ENCODE measurements around the gene FAT3. TPM values are rescaled to one million over a fixed set of nuclear protein-coding genes. Genes with fewer than 3 reads are reported as not detected.

FAT3 gene
- total RNA-seq, 2 donors from 2014 or later = 0.10 to 0.96 TPM

DNA sequence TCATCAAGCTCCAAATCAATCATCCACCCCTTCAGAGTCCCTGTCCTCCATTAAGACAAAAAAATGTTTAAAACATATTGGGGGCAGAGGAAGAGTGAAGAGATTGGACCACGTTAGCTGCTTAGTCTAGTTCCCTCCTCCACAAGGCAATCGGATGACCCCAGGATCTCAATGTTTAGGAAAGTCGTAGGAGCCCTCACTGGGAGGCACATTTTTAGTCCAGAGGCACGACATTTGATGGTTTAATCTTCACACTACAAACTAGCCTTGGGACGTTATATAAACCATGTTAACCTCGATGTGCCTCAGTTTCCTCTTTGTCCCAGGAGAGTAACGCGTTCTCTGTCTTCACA lies 588 bp upstream of the FAT3 start:
- Histone ChIP-seq H3K9me3 (no peaks in the 10 kb centered on the region), H3K36me3 (no peaks in the 10 kb centered on the region), H3K4me3 (peak overlapping the region; percentile 15), H3K9ac (ENCODE audit: low read depth in 2 of 2, low read length in 2 of 2) (no peak overlapping the region), H3K4me1 (peaks cover 5% of the 10 kb centered on the region), H3K27ac (no peak overlapping the region), H3K27me3 (peaks cover 48% of the 10 kb centered on the region)
- DNase-seq = no peak
- TF ChIP-seq, protein P1, sequence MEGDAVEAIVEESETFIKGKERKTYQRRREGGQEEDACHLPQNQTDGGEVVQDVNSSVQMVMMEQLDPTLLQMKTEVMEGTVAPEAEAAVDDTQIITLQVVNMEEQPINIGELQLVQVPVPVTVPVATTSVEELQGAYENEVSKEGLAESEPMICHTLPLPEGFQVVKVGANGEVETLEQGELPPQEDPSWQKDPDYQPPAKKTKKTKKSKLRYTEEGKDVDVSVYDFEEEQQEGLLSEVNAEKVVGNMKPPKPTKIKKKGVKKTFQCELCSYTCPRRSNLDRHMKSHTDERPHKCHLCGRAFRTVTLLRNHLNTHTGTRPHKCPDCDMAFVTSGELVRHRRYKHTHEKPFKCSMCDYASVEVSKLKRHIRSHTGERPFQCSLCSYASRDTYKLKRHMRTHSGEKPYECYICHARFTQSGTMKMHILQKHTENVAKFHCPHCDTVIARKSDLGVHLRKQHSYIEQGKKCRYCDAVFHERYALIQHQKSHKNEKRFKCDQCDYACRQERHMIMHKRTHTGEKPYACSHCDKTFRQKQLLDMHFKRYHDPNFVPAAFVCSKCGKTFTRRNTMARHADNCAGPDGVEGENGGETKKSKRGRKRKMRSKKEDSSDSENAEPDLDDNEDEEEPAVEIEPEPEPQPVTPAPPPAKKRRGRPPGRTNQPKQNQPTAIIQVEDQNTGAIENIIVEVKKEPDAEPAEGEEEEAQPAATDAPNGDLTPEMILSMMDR (IDR thresholded peaks at IDR 0.05) = no peak
- intact Hi-C loops (cut with DNase I) = no loop called here

DNA sequence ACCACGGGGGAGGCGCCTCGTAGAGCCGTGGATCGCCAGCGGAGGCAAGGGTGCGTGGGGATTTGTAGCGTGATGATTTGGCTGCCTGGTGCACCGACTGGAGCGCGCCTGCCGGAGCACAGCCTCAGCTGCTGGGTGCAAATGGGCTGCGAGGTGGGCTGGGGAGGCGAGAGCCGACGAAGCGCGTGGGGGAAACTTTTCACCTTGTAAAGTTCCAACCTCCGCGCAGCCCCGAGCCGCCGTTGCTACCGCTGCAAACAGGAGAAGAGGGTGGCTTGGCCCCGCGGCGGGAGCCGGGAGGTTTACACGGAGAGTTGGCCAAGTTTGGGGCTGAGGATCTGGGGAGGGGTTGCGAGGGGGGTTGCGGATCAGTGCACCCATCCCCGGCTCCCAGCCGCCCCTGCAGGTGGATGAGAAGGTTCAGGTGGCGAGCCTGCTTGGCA lies 528 bp downstream of the FAT3 start:
- no peak for DNase-seq
- Histone ChIP-seq H3K9ac (ENCODE audit: low read depth in 2 of 2, low read length in 2 of 2) (no peak overlapping the region), H3K27me3 (peaks cover 48% of the 10 kb centered on the region), H3K27ac (no peak overlapping the region), H3K9me3 (no peaks in the 10 kb centered on the region), H3K4me3 (peak overlapping the region; percentile 15), H3K36me3 (no peaks in the 10 kb centered on the region), H3K4me1 (peaks cover 5% of the 10 kb centered on the region)
- TF ChIP-seq, protein P1 (IDR thresholded peaks at IDR 0.05) = no peak
- intact Hi-C loops (cut with DNase I) = no loop called here

DNA sequence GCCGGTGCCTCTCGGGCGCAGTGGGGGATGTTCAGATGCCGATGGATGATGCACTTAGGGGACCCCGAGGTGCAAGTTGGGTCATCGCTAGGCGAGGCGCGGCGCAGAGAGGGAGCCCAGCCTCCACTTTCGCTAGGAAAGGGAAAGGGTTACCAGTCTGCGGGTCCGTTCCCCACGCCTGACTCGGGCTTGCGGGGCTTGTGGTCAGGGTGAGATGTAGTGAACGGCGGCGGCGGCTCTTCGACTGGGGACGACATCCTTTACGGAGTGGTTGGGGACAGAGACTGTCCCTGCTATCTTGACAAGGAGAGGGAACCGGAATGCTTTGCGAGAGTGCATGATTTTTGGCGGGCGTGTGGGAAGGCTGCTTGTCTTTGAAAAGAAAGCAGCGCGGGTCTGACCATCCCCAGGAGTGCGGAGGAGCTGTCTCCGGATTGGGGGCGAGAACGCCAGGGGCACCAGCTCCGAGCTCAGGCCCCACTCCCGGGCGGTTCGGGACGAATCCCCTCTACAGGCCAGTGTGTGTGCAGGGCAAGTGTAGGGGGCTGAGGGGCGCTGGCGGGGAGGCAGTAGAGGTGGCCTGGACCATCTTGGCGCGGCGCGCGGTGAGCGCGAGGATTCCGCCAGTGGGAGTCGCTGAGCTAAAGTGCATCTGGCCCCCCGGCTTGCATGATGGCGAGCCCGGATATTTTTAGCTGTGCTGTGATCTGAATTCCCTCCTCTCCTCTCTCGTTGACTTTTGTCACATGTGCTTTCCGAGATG lies 1.1 kb downstream of the FAT3 start:
- DNase-seq = peak; percentile 17
- Histone ChIP-seq H3K36me3 (no peaks in the 10 kb centered on the region), H3K27me3 (peaks cover 48% of the 10 kb centered on the region), H3K9ac (ENCODE audit: low read depth in 2 of 2, low read length in 2 of 2) (no peak overlapping the region), H3K27ac (no peak overlapping the region), H3K9me3 (no peaks in the 10 kb centered on the region), H3K4me1 (peaks cover 5% of the 10 kb centered on the region), H3K4me3 (no peak overlapping the region)
- TF ChIP-seq, protein P1 (IDR thresholded peaks at IDR 0.05) = no peak
- intact Hi-C loops (cut with DNase I) = no loop called here

DNA sequence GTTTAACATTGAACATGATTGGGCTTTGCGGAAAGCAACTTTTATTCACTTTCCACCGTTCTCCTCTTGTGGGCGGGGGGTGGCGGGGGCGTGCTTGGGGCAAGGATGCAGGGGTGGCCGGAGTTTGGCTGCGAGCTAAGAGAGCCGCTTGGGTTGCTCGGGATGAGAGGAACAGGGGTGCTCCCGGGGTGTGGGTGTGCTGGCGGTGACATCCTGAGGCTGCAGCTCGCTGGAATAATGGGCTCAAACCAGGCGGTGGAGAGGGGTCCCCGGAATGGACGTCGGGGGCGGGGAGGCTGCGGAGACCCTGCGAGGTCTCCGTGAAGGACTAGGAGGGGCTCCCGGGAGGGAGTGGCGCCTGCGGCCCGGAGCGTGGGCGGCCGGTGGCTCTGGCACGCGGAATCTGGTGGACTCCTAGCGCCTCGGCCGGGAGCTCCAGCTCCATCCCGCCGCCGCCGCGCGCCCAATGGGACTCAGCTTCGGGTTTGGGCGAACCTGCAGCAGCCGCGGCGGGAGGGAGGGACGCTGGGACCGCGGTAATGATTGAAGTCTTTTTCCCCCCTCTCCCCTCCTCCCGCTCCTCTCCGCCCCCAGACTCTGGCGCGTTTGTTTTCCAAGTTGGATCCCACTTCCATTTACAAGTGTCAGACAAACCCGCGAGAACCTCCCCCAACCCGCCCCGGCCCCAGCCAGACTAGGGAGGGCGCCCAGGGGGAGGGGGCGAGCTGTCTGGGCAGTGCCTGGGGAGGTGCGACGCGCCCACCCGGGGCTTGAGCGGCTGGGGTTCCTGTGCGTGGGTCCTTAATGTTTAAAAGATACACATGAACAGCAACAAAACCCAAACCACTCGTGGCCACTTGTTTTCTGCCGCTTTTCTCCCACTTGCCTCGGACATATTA lies 2.0 kb downstream of the FAT3 start:
- intact Hi-C loops (cut with DNase I) = no loop called here
- Histone ChIP-seq H3K4me3 (no peak overlapping the region), H3K9me3 (no peaks in the 10 kb centered on the region), H3K4me1 (peaks cover 5% of the 10 kb centered on the region), H3K27ac (no peak overlapping the region), H3K9ac (ENCODE audit: low read depth in 2 of 2, low read length in 2 of 2) (no peak overlapping the region), H3K27me3 (peaks cover 48% of the 10 kb centered on the region), H3K36me3 (no peaks in the 10 kb centered on the region)
- TF ChIP-seq, protein P1 (IDR thresholded peaks at IDR 0.05) = no peak
- DNase-seq = no peak

DNA sequence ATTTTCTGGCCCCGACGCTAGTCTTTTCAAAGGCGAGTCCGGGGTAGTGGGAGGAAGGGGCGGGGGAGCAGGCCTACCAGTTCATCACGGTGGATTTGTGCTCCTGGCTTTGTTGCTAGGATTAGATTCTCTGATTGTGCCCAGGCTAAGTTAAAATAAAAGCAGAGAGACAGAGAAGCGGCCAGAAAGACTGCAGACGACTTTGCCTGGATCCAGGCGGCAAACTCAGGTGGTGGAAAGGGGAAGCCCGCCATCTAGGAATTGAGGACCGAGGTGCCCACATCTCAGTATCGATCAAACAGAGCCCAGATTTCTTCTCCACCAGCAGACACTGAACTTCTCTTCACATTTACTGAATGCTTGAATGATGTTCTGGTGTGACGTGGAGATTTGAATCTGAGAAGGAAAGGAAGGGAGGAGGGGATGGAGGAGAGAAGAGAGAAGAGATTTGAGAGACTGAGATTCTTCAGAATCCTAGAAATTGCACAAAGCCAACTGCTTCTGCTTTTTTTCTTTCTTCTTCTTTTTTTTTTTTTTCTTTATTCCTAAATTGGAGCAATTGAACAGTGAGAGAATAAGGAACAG lies 2.7 kb downstream of the FAT3 start:
- DNase-seq = no peak
- H3K4me3 ChIP-seq = no peak overlapping the region
- no peaks in the 10 kb centered on the region for H3K36me3 ChIP-seq
- H3K27me3 ChIP-seq = peaks cover 48% of the 10 kb centered on the region
- peaks cover 5% of the 10 kb centered on the region for H3K4me1 ChIP-seq
- no peaks in the 10 kb centered on the region for H3K9me3 ChIP-seq
- intact Hi-C loops (cut with DNase I) = no loop called here
- H3K9ac ChIP-seq (ENCODE audit: low read depth in 2 of 2, low read length in 2 of 2) = no peak overlapping the region
- no peak overlapping the region for H3K27ac ChIP-seq
- TF ChIP-seq, protein P1 (IDR thresholded peaks at IDR 0.05) = no peak

All from colonic mucosa (tissue), 4 donors.